K562 (cell line): ENCODE results near the gene GALNT15.

Experiments used
- FOXA1 ChIP-seq: fragments of 450-650 bp; IDR thresholded peaks from 2 replicates; pipeline ENCODE4 v1.6.1; 2016; ENCODE audit warnings: mild to moderate bottlenecking, borderline replicate concordance
- FUS ChIP-seq: fragments of 200-400 bp; formaldehyde crosslinking; optimal IDR thresholded peaks from 2 replicates; pipeline ENCODE3; 2017; ENCODE audit warnings: low read depth, low read length
- MTA2 ChIP-seq: fragments of 450-650 bp; IDR thresholded peaks from 2 replicates; pipeline ENCODE4 v1.6.1; 2016; ENCODE audit warnings: low read depth
- TF ChIP-seq, protein P1 (sequence below), 3 experiments: IDR thresholded peaks in 2 of 3; conservative IDR thresholded peaks in 1 of 3; 2 replicates each; pipeline ENCODE4 v1.5.1; 2011 to 2012; ENCODE audit warnings: low read length in 3 of 3, mild to moderate bottlenecking in 3 of 3, control low read depth in 2 of 3, improper control_type of control experiment in 1 of 3, inconsistent platforms in 1 of 3, low read depth in 1 of 3, mixed read lengths in 1 of 3, moderate library complexity in 1 of 3; ENCODE audit not compliant: insufficient read depth in 2 of 3

DNA sequence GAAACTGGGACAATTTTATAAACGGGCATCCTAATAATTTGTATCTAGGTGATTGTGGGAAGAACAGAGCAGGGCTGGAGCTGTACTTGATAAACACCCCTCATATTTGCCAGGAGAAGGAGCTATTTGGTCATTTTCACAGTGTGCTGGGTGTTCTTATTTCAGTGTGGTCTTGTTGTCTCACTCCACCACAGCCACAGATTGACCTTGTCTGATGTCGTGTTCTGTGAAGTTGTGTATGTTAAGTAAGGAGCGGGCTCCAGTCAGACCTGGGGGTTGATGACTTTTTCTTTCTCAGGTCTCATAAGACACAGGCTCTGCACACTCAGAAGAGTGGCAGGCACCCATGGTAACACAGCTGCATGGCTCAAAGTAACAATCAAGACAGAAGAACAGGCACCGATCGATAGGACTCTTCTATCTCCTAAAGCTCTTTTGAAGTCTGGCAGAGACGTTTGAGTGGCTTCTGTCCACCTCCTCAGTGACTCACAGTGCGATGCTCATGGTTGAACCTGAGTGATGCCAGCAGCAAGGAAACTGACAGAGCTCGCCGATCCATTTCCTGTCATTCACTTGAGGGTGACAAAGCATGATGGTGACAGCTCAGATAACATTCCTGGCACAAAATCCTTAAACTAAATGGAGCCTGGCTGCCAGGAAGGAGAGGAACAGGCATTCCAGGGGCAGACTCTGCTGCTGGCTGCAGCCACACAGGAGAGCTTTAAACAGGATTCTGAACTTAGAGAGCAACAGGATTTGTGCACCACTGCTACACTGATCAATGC is 69.4 kb downstream of the GALNT15 start:
- TF ChIP-seq FOXA1 (no peak), MTA2 (no peak), FUS (no peak)
- TF ChIP-seq, protein P1, sequence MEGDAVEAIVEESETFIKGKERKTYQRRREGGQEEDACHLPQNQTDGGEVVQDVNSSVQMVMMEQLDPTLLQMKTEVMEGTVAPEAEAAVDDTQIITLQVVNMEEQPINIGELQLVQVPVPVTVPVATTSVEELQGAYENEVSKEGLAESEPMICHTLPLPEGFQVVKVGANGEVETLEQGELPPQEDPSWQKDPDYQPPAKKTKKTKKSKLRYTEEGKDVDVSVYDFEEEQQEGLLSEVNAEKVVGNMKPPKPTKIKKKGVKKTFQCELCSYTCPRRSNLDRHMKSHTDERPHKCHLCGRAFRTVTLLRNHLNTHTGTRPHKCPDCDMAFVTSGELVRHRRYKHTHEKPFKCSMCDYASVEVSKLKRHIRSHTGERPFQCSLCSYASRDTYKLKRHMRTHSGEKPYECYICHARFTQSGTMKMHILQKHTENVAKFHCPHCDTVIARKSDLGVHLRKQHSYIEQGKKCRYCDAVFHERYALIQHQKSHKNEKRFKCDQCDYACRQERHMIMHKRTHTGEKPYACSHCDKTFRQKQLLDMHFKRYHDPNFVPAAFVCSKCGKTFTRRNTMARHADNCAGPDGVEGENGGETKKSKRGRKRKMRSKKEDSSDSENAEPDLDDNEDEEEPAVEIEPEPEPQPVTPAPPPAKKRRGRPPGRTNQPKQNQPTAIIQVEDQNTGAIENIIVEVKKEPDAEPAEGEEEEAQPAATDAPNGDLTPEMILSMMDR (IDR thresholded peaks at IDR 0.05 in 2 of 3, conservative IDR thresholded peaks at IDR 0.05 in 1 of 3; ENCODE audit: insufficient read depth in 2 of 3, low read depth in 1 of 3, low read length in 3 of 3): no peak
